GM18499 (cell line): ENCODE results near the gene SPDEF.

Experiments used
- ATAC-seq: cut with Tn5 transposase; IDR thresholded peaks from one replicate; pipeline ENCODE4 v1.9.1; 2021; ENCODE audit warnings: moderate number of reproducible peaks; ENCODE audit not compliant: insufficient read depth, unreplicated experiment

SPDEF gene

GRCh38 chr6:34517966-34518365, 38.2 kb downstream of the SPDEF start:
- ATAC-seq, result no peak

- no peak for ATAC-seq
These were observed 38.7 kb downstream of the SPDEF start for GRCh38 chr6:34517461-34517881.

GRCh38 chr6:34516391-34517324, 39.5 kb downstream of the SPDEF start:
- ATAC-seq, result no peak

- ATAC-seq, result no peak
These were observed 40.4 kb downstream of the SPDEF start for GRCh38 chr6:34515473-34516387.

GRCh38 chr6:34514593-34515472, 41.3 kb downstream of the SPDEF start:
- no peak for ATAC-seq

- ATAC-seq, result no peak
These were observed 42.0 kb downstream of the SPDEF start for GRCh38 chr6:34514112-34514511.

GRCh38 chr6:34513646-34514045, 42.5 kb downstream of the SPDEF start:
- no peak for ATAC-seq

- no peak for ATAC-seq
These were observed 43.4 kb downstream of the SPDEF start for GRCh38 chr6:34512738-34513115.

GRCh38 chr6:34511915-34512737, 44.0 kb downstream of the SPDEF start:
- ATAC-seq, result no peak

GRCh38 chr6:34511214-34511914, 44.8 kb downstream of the SPDEF start:
- no peak for ATAC-seq

- no peak for ATAC-seq
These were observed 45.8 kb downstream of the SPDEF start for GRCh38 chr6:34510299-34510698.

GRCh38 chr6:34509782-34510181, 46.3 kb downstream of the SPDEF start:
- ATAC-seq, result no peak

- no peak for ATAC-seq
These were observed 47.7 kb downstream of the SPDEF start for GRCh38 chr6:34508425-34508824.

GRCh38 chr6:34506718-34507117, 49.4 kb downstream of the SPDEF start:
- no peak for ATAC-seq

GRCh38 chr6:34497411-34497810, 58.7 kb downstream of the SPDEF start:
- no peak for ATAC-seq

- no peak for ATAC-seq
These were observed 59.9 kb downstream of the SPDEF start for GRCh38 chr6:34496103-34496685.

GRCh38 chr6:34494973-34495372, 61.2 kb downstream of the SPDEF start:
- no peak for ATAC-seq

- ATAC-seq, result no peak
These were observed 62.8 kb downstream of the SPDEF start for GRCh38 chr6:34493344-34493743.
